ENCODE measurements around the gene C12orf43. TPM values are rescaled to one million over a fixed set of nuclear protein-coding genes. Genes with fewer than 3 reads are reported as not detected.

The C12orf43 gene
- total and polyA plus RNA-seq, 2 of the 4 experiments (the other 2 are of a cell fraction), result 12.5 to 13.5 TPM

GRCh38 chr12:120979862-120980696, 36.2 kb downstream of the C12orf43 start:
- no peak overlapping the region for H3K56ac ChIP-seq (ENCODE audit: extremely low read depth, insufficient read depth, low read length)
- no peak overlapping the region for H3K9ac ChIP-seq (ENCODE audit: low read depth, low read length)
- ATAC-seq (ENCODE audit: low read depth) (no peak), DNase-seq (no peak)
- H3K4me1 ChIP-seq (ENCODE audit: control insufficient read depth, insufficient read depth, low read length), result no peaks in the 10 kb centered on the region
- H2BK120ac ChIP-seq (ENCODE audit: low read depth, low read length), result no peak overlapping the region
- H2AFZ ChIP-seq (replicated peaks; ENCODE audit: low read length, poor library complexity), result no peak overlapping the region
- no peaks in the 10 kb centered on the region for H4K20me1 ChIP-seq (ENCODE audit: insufficient read depth, low read length)
- in situ Hi-C loops (cut with MboI; ENCODE audit: low sequenced_read_pairs) (no loop called here), intact Hi-C loops (cut with micrococcal nuclease) (no loop called here), dilution Hi-C loops (cut with HindIII; ENCODE audit: low sequenced_read_pairs, unreplicated experiment) (no loop called here)
- H3K79me1 ChIP-seq (ENCODE audit: low read depth in 1 of 2, low read length in 2 of 2), result no peaks in the 10 kb centered on the region
- H3K9me1 ChIP-seq (ENCODE audit: insufficient read depth, low read length), result no peaks in the 10 kb centered on the region
- H3K14ac ChIP-seq (replicated peaks; ENCODE audit: low read depth, low read length), result no peak overlapping the region
- H3K36me3 ChIP-seq (ENCODE audit: control insufficient read depth, insufficient read depth, low read length), result no peaks in the 10 kb centered on the region
- no peak overlapping the region for H2BK15ac ChIP-seq (ENCODE audit: low read depth, low read length)
- no peak overlapping the region for H3K18ac ChIP-seq (ENCODE audit: low read depth, low read length)
- ChIA-PET CTCF (no interaction called here), POLR2A (ENCODE audit: unreplicated experiment) (no interaction called here)
- H3K27me3 ChIP-seq (ENCODE audit: control insufficient read depth, insufficient read depth, low read length), result peaks cover 10% of the 10 kb centered on the region
- H3K23ac ChIP-seq (ENCODE audit: low read depth, low read length), result no peak overlapping the region
- H4K91ac ChIP-seq (ENCODE audit: insufficient read depth, low read depth, low read length), result no peak overlapping the region
- no peaks in the 10 kb centered on the region; the same call in 1 of the 2 replicates for H3K9me3 ChIP-seq (ENCODE audit: control insufficient read depth, insufficient read depth, low read length)
- no TSS peak for BruUV-seq (replicated peaks)
- 27% methylated on average over 2 of the region's 11 CpGs; no CpG with 5 or more reads in 1 of the 2 experiments for WGBS, 2 experiments (ENCODE audit: extremely low coverage in 2 of 2, insufficient read length in 1 of 2)
- H2BK20ac ChIP-seq (ENCODE audit: low read depth, low read length), result no peak overlapping the region
- H2AK9ac ChIP-seq (replicated peaks; ENCODE audit: low read depth, low read length, poor library complexity), result no peak overlapping the region
- no peak overlapping the region for H2AK5ac ChIP-seq (ENCODE audit: low read depth, low read length)
- no peak overlapping the region for H3K27ac ChIP-seq (ENCODE audit: insufficient read depth, low read length)
- TF ChIP-seq MAZ (IDR thresholded peaks at IDR 0.05; ENCODE audit: borderline replicate concordance, low read depth, low read length) (no peak), CHD1 (IDR thresholded peaks at IDR 0.05; ENCODE audit: low read depth, low read length) (no peak), RCOR1 (IDR thresholded peaks at IDR 0.05; ENCODE audit: insufficient replicate concordance, low read length) (no peak), MAFK (IDR thresholded peaks at IDR 0.05; ENCODE audit: low read depth, low read length) (no peak), RAD21 (IDR thresholded peaks at IDR 0.05; ENCODE audit: low read length) (no peak)
- H3K4me2 ChIP-seq (ENCODE audit: low read depth, low read length), result no peak overlapping the region
- H3K4me3 ChIP-seq (ENCODE audit: insufficient read depth, low read depth, low read length), result no peak overlapping the region
- no peak overlapping the region for H4K5ac ChIP-seq (ENCODE audit: low read depth, low read length)
- H2BK5ac ChIP-seq (ENCODE audit: low read depth, low read length, poor library complexity, severe bottlenecking), result no peak overlapping the region
- no peak overlapping the region for H3K4ac ChIP-seq (ENCODE audit: low read depth, low read length)
- H4K8ac ChIP-seq (ENCODE audit: low read depth in 2 of 2, low read length in 2 of 2), result no peak overlapping the region
